HG02938 (cell line): ENCODE results near the gene REXO2.

Source experiments
- ATAC-seq: cut with Tn5 transposase; IDR thresholded peaks from one replicate; pipeline ENCODE4 v1.9.1; 2021; ENCODE audit warnings: mild to moderate bottlenecking, moderate library complexity; ENCODE audit not compliant: unreplicated experiment

The REXO2 gene

GRCh38 chr11:114440971-114441763, 1.9 kb downstream of the REXO2 start:
- no peak for ATAC-seq

- ATAC-seq, result no peak
Observed at GRCh38 chr11:114441921-114442320, 2.7 kb downstream of the REXO2 start.

GRCh38 chr11:114442536-114442935, 3.3 kb downstream of the REXO2 start:
- no peak for ATAC-seq

GRCh38 chr11:114447444-114447843, 8.2 kb downstream of the REXO2 start:
- no peak for ATAC-seq

- no peak for ATAC-seq
Observed at GRCh38 chr11:114447892-114448291, 8.6 kb downstream of the REXO2 start.

GRCh38 chr11:114448749-114449482, 9.6 kb downstream of the REXO2 start:
- ATAC-seq, result no peak

- no peak for ATAC-seq
Observed at GRCh38 chr11:114449845-114450244, 10.6 kb downstream of the REXO2 start.

- ATAC-seq, result no peak
Observed at GRCh38 chr11:114452399-114452798, 13.1 kb downstream of the REXO2 start.

GRCh38 chr11:114463999-114464398, 24.7 kb downstream of the REXO2 start:
- ATAC-seq, result no peak

GRCh38 chr11:114466742-114467141, 27.5 kb downstream of the REXO2 start:
- ATAC-seq, result no peak

GRCh38 chr11:114472661-114473060, 33.4 kb downstream of the REXO2 start:
- no peak for ATAC-seq

- ATAC-seq, result no peak
Observed at GRCh38 chr11:114478001-114478410, 38.7 kb downstream of the REXO2 start.

GRCh38 chr11:114478768-114479167, 39.5 kb downstream of the REXO2 start:
- no peak for ATAC-seq

- no peak for ATAC-seq
Observed at GRCh38 chr11:114479331-114479730, 40.1 kb downstream of the REXO2 start.

- no peak for ATAC-seq
Observed at GRCh38 chr11:114482114-114482513, 42.8 kb downstream of the REXO2 start.

GRCh38 chr11:114483929-114484328, 44.7 kb downstream of the REXO2 start:
- ATAC-seq, result no peak

- ATAC-seq, result no peak
Observed at GRCh38 chr11:114496915-114497314, 57.6 kb downstream of the REXO2 start.

GRCh38 chr11:114499756-114500155, 60.5 kb downstream of the REXO2 start:
- ATAC-seq, result no peak
